Karpas-422 (cell line): ENCODE data around the gene MID1IP1. TPM values are rescaled to one million over a fixed set of nuclear protein-coding genes. Genes with fewer than 3 reads are reported as not detected.

Experiments used
- DNase-seq: peaks from one replicate; pipeline ENCODE4 v3.0.0-alpha.2; 2015
- H2AFZ ChIP-seq: fragments of 200-600 bp; sonication (generic); 2 replicates; pipeline ENCODE4 v1.6.1; 2014; ENCODE audit warnings: antibody characterized with exemption, low read length, mixed read lengths
- H3K27ac ChIP-seq: fragments of 200-600 bp; sonication (generic); 2 replicates; pipeline ENCODE4 v1.5.1; 2014; ENCODE audit warnings: mild to moderate bottlenecking, low read length, moderate library complexity
- H3K27me3 ChIP-seq: fragments of 200-600 bp; sonication (generic); 2 replicates; pipeline ENCODE4 v1.6.1; 2014; ENCODE audit warnings: low read length, mixed read lengths
- H3K36me3 ChIP-seq: fragments of 200-600 bp; sonication (generic); 2 replicates; pipeline ENCODE4 v1.6.1; 2014; ENCODE audit warnings: low read length, mixed read lengths; ENCODE audit not compliant: insufficient read depth
- H3K4me1 ChIP-seq: fragments of 200-600 bp; sonication (generic); 2 replicates; pipeline ENCODE4 v1.6.1; 2014; ENCODE audit warnings: mild to moderate bottlenecking, low read length, mixed read lengths
- H3K4me2 ChIP-seq: fragments of 200-600 bp; sonication (generic); 2 replicates; pipeline ENCODE4 v1.6.1; 2014; ENCODE audit warnings: low read length, low read depth, mild to moderate bottlenecking; ENCODE audit not compliant: poor library complexity, severe bottlenecking
- H3K4me3 ChIP-seq: fragments of 200-600 bp; sonication (generic); 2 replicates; pipeline ENCODE4 v1.5.1; 2014; ENCODE audit warnings: mild to moderate bottlenecking, antibody characterized with exemption, low read length, mixed read lengths
- H3K79me2 ChIP-seq: fragments of 200-600 bp; sonication (generic); 2 replicates; pipeline ENCODE4 v1.6.1; 2014; ENCODE audit warnings: mild to moderate bottlenecking, low read length, mixed read lengths
- H3K9ac ChIP-seq: fragments of 200-600 bp; sonication (generic); 2 replicates; pipeline ENCODE4 v1.6.0; 2014; ENCODE audit warnings: low read length
- H3K9me2 ChIP-seq: fragments of 200-600 bp; sonication (generic), shearing (Covaris generic); replicated peaks from 2 replicates; pipeline ENCODE4 v1.6.0; 2014; ENCODE audit warnings: mild to moderate bottlenecking, low read length, moderate library complexity; ENCODE audit not compliant: insufficient read depth
- H3K9me3 ChIP-seq: fragments of 300-700, 200-600 bp; sonication (generic); 2 replicates; pipeline ENCODE4 v1.6.1; 2014; ENCODE audit warnings: low read length, mixed read lengths
- H4K20me1 ChIP-seq: fragments of 200-600 bp; sonication (generic); 2 replicates; pipeline ENCODE4 v1.6.1; 2014; ENCODE audit warnings: mild to moderate bottlenecking, antibody characterized with exemption, low read length, low read depth; ENCODE audit not compliant: insufficient read depth
- total RNA-seq: library from RNA; depleted of rRNA; stranded (reverse); fragments of >200 nt; shearing (Covaris generic); gene quantifications from 2 replicates; pipeline ENCODE4 v1.2.3, GENCODE V29; 2014; ENCODE audit warnings: low replicate concordance

The MID1IP1 gene
- total RNA-seq, 1 experiment from 2014 or later, result not detected

DNA sequence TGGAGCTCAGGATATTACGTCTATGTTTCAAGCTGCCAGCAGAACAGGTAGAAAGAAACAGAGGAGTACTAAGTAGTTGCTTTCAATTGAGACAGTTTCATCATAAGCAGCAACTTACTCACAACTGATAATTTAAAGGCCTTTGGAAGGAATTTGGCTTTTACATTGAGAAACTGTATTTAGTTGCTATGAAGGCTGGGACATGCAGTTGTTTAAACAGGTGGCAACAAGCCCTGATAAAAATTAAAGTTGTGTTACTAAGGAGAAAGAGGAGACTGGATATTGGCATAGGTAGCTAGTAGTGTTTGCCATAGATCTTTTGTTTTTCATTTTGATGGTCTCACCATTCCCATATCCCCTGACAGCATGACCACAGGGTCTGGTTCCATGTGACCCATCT lies 18.4 kb downstream of the MID1IP1 start:
- Histone ChIP-seq H4K20me1 (no peaks in the 10 kb centered on the region), H3K27me3 (no peaks in the 10 kb centered on the region), H3K4me1 (no peaks in the 10 kb centered on the region), H3K36me3 (no peaks in the 10 kb centered on the region), H3K27ac (no peak overlapping the region), H3K79me2 (no peaks in the 10 kb centered on the region), H3K9ac (no peak overlapping the region), H2AFZ (no peak overlapping the region), H3K4me3 (no peak overlapping the region), H3K9me2 (no peaks in the 10 kb centered on the region), H3K9me3 (no peaks in the 10 kb centered on the region), H3K4me2 (no peak overlapping the region)
- DNase-seq, result no peak

DNA sequence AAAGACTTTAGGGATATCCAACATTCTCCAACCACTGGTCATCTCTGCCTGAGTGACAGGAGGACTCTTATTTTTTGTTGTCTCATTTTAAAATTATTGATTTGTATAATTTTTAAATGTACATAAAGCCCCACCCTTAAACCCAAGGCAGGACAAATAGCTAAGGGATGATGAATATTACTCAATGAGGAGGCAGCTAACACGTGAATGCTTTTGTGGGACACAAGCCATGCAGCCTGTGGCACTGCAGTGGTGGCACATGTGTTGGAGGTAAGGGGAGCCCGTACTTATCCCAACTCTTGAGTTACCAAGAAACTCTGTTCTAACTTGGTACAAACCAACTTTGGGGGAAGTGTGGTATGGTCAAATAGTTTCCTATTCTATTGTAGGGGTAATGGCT lies 19.5 kb downstream of the MID1IP1 start:
- Histone ChIP-seq H3K36me3 (no peaks in the 10 kb centered on the region), H2AFZ (no peak overlapping the region), H3K9me2 (no peaks in the 10 kb centered on the region), H3K9ac (no peak overlapping the region), H3K4me1 (no peaks in the 10 kb centered on the region), H3K79me2 (no peaks in the 10 kb centered on the region), H3K27ac (no peak overlapping the region), H3K9me3 (no peaks in the 10 kb centered on the region), H3K4me3 (no peak overlapping the region), H4K20me1 (no peaks in the 10 kb centered on the region), H3K4me2 (no peak overlapping the region), H3K27me3 (no peaks in the 10 kb centered on the region)
- DNase-seq, result no peak

- Histone ChIP-seq H3K27me3 (no peaks in the 10 kb centered on the region), H3K36me3 (no peaks in the 10 kb centered on the region), H3K79me2 (no peaks in the 10 kb centered on the region), H3K27ac (no peak overlapping the region), H3K9me2 (no peaks in the 10 kb centered on the region), H2AFZ (no peak overlapping the region), H4K20me1 (no peaks in the 10 kb centered on the region), H3K4me3 (no peak overlapping the region), H3K9me3 (no peaks in the 10 kb centered on the region), H3K9ac (no peak overlapping the region), H3K4me1 (no peaks in the 10 kb centered on the region), H3K4me2 (no peak overlapping the region)
- no peak for DNase-seq
Observed at GRCh38 chrX:38824176-38824575, 22.9 kb downstream of the MID1IP1 start.

DNA sequence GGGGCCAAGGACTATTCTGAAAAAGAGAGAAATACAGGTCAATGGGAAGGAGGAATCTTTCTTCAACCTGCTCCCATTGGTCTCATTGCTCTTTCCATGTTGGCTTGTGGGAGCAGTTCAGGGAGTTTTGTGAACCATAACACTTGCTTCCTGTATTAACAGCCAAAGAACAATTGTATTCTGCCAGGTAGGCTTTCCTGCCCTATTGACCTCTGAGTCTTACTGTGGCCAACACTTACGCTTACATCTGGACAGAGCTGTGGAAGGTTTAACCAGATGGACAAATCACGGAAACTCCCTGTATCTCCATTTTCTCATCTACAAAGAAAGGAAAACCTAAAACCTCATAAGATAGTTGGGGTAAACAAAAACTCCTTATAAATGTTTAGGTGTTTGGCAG lies 30.7 kb downstream of the MID1IP1 start:
- H3K79me2 ChIP-seq, result no peaks in the 10 kb centered on the region
- no peak overlapping the region for H3K4me3 ChIP-seq
- no peaks in the 10 kb centered on the region for H3K9me3 ChIP-seq
- DNase-seq, result no peak
- no peaks in the 10 kb centered on the region for H3K9me2 ChIP-seq
- H3K4me1 ChIP-seq, result no peaks in the 10 kb centered on the region
- no peaks in the 10 kb centered on the region for H3K36me3 ChIP-seq
- H3K27me3 ChIP-seq, result no peaks in the 10 kb centered on the region
- no peak overlapping the region for H3K9ac ChIP-seq
- no peaks in the 10 kb centered on the region for H4K20me1 ChIP-seq
- no peak overlapping the region for H2AFZ ChIP-seq
- no peak overlapping the region for H3K4me2 ChIP-seq
- no peak overlapping the region for H3K27ac ChIP-seq

DNA sequence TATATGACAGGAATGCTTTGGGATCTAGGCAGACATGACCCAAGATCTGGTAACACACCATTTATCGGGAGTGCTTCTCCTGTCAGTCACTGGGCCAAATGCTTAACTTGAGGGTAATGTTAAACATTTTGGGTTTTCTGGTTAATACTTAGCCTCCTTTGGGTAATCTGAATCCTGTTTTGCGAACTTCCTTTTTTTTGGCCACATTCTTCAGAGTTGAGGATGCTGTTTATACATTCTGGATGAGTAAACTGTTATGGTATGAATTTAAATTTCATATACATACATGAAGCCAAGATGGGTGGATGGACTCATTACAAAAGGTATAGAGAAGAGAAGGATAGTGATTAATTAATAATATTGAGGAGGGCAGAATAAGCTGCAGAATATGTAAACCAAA lies 36.1 kb downstream of the MID1IP1 start:
- Histone ChIP-seq H3K4me1 (no peaks in the 10 kb centered on the region), H3K9ac (no peak overlapping the region), H3K27me3 (no peaks in the 10 kb centered on the region), H2AFZ (no peak overlapping the region), H3K9me3 (no peaks in the 10 kb centered on the region), H3K9me2 (no peaks in the 10 kb centered on the region; the same call in 1 of the 2 replicates), H3K27ac (no peak overlapping the region), H3K4me3 (no peak overlapping the region), H3K79me2 (no peaks in the 10 kb centered on the region), H3K36me3 (no peaks in the 10 kb centered on the region), H3K4me2 (no peak overlapping the region), H4K20me1 (no peaks in the 10 kb centered on the region)
- DNase-seq, result no peak

DNA sequence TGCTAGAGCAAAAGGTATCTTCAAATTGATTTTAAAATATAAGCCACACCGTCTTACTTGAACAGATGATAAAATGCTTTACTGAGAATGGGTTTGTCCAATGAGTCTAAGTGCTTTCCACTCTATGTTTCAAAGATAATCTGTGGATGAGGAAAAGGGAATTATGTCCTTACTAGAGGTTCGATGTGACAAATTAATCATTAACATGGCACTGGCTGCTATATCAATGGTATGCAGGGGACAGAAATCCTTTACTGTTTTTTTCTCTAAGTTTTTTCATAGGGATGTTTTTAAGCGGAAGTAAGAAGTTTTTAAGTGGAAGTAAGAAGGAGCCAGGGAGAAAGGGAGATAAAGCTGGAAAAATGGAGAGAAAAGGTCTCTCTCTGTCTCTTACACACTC lies 38.0 kb downstream of the MID1IP1 start:
- Histone ChIP-seq H3K9me2 (no peaks in the 10 kb centered on the region; the same call in 1 of the 2 replicates), H2AFZ (no peak overlapping the region), H3K79me2 (no peaks in the 10 kb centered on the region), H3K36me3 (no peaks in the 10 kb centered on the region), H3K9ac (no peak overlapping the region), H3K9me3 (no peaks in the 10 kb centered on the region), H3K27me3 (no peaks in the 10 kb centered on the region), H3K27ac (no peak overlapping the region), H4K20me1 (no peaks in the 10 kb centered on the region), H3K4me3 (no peak overlapping the region), H3K4me1 (no peaks in the 10 kb centered on the region), H3K4me2 (no peak overlapping the region)
- DNase-seq, result no peak

DNA sequence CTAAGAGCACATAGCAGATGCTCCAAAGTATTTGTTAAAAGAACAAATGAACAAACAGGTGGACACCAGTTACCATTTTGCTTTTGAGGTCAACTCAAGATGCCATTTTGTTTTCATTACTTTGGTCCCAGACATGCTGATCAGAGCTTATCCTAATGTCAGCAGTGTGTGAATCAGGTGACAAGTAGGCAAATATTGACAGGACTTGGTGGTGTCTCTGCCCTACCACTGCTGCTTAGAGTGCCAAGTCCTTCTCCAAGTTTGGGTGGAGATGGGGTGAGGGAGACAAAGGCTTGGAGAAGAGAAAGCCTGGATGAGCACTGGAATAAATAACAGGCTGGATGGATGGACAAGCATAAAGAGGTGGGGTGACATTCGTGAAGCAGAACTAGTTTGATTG lies 38.7 kb downstream of the MID1IP1 start:
- H3K4me1 ChIP-seq, result no peaks in the 10 kb centered on the region
- H3K36me3 ChIP-seq, result no peaks in the 10 kb centered on the region
- no peaks in the 10 kb centered on the region for H3K79me2 ChIP-seq
- H3K27me3 ChIP-seq, result no peaks in the 10 kb centered on the region
- H3K9ac ChIP-seq, result no peak overlapping the region
- no peak overlapping the region for H3K4me2 ChIP-seq
- no peak overlapping the region for H3K4me3 ChIP-seq
- no peaks in the 10 kb centered on the region for H4K20me1 ChIP-seq
- H3K9me3 ChIP-seq, result no peaks in the 10 kb centered on the region
- no peak overlapping the region for H3K27ac ChIP-seq
- DNase-seq, result no peak
- H2AFZ ChIP-seq, result no peak overlapping the region
- no peaks in the 10 kb centered on the region; the same call in 1 of the 2 replicates for H3K9me2 ChIP-seq

DNA sequence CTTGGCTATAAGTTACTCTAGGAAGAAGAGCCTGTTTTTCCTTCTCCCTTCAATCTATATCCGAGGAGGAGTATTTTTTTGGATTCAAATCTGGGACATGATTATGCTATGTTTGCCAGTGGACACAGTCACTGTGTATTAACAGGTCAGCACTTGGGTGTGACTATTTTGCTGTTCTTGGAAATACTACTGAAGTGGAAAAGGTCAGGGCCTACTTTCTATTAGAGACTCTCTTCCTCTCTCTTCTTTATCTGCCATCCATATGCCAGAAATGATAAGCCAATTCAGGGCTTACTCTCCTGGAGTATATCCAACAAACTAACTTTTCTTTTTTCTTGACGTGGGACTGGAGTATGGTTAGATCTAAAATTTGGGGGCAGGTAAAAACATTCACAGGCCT lies 40.5 kb downstream of the MID1IP1 start:
- Histone ChIP-seq H3K79me2 (no peaks in the 10 kb centered on the region), H3K9me2 (no peaks in the 10 kb centered on the region; the same call in 1 of the 2 replicates), H3K27me3 (no peaks in the 10 kb centered on the region), H3K4me3 (no peak overlapping the region), H4K20me1 (no peaks in the 10 kb centered on the region), H3K27ac (no peak overlapping the region), H3K9me3 (no peaks in the 10 kb centered on the region), H2AFZ (no peak overlapping the region), H3K4me1 (no peaks in the 10 kb centered on the region), H3K4me2 (no peak overlapping the region), H3K9ac (no peak overlapping the region), H3K36me3 (no peaks in the 10 kb centered on the region)
- DNase-seq, result no peak

DNA sequence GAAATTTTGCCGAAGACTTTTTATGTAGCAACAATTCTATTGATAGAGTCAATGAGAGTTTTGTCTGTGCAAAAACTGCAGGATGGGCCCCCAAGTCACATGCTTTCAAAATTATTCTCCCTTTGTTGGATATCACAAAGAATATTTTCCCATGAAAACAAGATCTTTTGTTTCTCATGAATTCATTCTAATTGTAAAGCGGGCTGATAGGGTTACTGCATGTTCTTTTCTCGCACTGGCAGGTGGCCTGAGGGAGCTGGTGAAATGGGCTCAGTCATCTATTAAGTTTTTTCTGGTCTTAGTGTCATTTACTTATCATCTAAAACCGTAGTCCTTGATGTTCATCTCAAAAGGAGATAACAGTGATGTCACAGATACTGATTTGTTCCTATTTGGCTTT lies 44.2 kb downstream of the MID1IP1 start:
- no peak overlapping the region for H3K4me2 ChIP-seq
- no peaks in the 10 kb centered on the region for H3K36me3 ChIP-seq
- no peaks in the 10 kb centered on the region for H3K79me2 ChIP-seq
- no peak overlapping the region for H2AFZ ChIP-seq
- H4K20me1 ChIP-seq, result no peaks in the 10 kb centered on the region
- H3K27ac ChIP-seq, result no peak overlapping the region
- H3K27me3 ChIP-seq, result no peaks in the 10 kb centered on the region
- no peaks in the 10 kb centered on the region; the same call in 1 of the 2 replicates for H3K9me2 ChIP-seq
- DNase-seq, result no peak
- no peak overlapping the region for H3K9ac ChIP-seq
- H3K4me3 ChIP-seq, result no peak overlapping the region
- no peaks in the 10 kb centered on the region for H3K9me3 ChIP-seq
- H3K4me1 ChIP-seq, result no peaks in the 10 kb centered on the region
